ENCODE measurements around the gene ST6GALNAC3.

The ST6GALNAC3 gene

DNA sequence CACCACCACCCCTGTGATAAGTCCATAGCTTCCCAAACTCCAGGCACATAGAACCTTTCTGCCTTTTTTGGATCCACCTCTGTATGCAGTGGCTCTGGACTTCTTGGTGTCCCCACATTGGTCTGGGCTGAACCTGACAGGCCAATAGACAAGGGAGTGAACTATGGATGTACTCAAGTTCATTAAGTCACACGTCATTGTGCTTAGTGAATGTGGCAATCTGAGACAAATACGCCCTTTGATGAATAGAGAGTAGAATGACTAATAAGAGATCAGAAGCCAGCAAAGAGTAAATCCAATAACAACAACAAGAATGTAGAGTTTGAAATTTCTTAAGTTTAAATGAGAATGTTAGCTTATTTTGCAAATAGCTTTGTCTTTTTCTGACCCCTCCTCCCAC, 114.8 kb downstream of the ST6GALNAC3 start:
- no peak for DNase-seq (ENCODE audit: low read depth, low spot score)

DNA sequence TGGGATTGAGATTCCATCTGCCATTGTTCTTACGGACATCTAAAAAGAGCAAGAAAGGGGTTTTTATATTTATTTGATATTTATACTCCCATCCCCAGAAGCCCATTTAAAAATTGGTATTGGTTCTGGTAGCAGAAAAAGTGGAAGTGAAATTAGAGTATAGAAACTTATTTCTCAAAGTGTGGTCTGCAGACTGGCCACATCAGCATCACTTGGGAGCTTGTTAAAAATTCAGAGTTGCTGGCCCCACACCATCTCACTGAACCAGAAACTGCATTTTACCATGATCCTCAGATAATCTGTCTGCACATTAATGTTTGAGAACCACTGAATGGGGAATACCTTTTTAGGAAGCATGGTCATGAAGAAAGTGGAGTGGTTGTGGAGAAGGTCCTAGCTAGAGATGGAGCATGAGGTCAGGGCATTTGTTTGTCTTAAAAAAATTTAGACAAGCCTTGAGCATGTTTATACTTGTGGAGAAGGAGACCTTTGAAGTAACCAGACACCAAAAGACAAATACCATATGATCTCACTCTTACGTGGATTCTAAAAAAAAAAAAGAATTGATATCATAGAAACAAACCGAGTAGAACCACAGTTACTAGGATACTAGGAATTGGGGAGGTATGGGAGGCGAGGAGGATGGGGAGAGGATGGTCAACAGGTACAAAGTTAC, 116.3 kb downstream of the ST6GALNAC3 start:
- no peak for DNase-seq (ENCODE audit: low read depth, low spot score)

- no peak for DNase-seq (ENCODE audit: low read depth, low spot score)
These were observed 117.0 kb downstream of the ST6GALNAC3 start for GRCh38 chr1:76191561-76191960.

DNA sequence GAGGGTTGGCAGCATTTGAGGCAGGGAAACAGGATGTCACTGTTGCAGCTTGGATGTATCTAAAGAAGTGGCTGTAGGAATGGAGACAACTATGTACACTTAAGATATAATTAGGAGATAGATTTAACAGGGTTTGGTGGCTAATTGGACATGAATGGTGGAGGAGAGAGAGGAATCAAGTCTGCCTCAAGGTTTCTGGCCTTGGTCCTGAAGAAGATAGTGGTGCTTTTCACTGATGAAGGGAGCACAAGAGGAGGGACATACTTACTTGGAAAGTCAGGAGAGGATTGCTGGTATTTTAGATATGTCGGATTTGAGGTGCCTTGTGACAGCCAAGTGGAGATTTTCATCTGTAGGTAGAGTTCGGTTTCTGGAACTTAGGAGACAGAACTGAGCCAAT, 123.9 kb downstream of the ST6GALNAC3 start:
- DNase-seq (ENCODE audit: low read depth, low spot score) = no peak

DNA sequence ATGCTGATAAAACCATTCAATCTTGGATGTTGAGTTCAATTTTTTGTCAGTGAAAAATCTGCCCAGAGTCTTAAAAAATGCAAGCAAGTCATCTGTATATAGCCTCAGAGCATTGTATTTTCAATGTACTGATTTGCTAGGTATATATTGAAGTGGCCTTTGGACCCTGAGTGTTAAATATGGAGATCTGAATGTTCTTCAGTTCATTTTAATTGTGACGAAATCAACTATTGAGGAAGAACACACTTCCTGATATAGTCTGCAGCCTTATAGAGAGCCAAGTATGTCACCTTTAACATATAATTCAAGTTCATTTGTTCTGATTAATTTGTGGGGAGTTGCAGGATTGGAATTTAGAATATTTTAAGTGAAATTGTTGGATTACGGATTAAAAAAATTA, 128.1 kb downstream of the ST6GALNAC3 start:
- DNase-seq (ENCODE audit: low read depth, low spot score) = no peak

DNA sequence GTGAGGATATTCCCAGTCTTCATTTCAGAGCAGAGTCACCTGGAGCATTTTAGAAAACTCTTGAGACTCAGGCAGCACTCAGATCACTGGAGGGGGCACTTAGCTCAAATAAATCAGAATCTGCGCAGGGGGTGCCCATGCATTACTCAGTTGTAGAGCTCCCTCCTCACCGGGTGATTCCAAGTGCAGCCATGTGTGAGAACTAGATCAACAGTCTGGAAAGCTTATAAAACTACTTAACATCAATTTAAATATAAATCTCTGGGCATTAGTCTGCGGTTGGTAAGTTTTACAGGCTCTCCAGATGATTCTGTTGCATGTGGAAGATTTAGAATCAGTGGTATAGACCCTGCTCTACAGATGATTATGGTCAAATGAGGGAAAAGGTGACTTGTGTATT, 128.6 kb downstream of the ST6GALNAC3 start:
- no peak for DNase-seq (ENCODE audit: low read depth, low spot score)

DNA sequence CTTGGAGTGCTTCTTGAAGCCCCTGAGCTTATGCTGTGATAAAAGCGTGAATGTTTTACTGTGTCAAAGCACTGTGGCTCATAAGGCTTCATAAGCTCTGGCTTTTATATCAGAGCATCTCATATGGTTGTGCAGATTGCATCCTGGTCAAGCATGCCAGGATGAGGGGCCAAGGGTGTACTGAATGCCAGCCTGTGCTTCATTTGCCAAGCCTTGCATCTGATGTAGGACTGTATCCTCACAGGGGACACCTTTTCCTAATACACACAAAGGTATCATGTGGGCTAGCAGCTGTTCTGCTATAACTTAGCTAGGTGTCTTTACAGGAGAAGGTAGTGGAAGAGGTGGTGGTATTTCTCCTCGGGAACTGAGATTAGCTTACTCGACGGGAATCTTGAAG, 134.7 kb downstream of the ST6GALNAC3 start:
- no peak for DNase-seq (ENCODE audit: low read depth, low spot score)

DNA sequence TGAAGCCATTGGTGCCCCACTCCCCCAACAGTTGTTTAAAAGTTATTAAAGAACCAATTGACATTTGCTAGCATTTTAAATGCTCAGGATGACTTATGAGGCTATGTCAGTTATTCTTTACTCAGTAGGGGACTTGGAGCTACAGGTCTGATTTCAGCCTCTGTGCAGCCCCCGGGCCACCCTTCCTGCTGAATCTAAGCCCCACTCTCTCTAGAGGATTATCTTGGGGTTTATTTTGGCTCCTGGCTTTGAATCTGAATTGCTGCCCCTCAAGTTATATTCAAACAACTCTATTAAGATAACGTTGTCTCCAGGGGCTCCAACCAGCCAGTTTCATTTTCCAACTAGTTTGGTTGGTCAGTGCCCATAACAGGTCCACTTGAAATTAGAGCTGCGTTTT, 135.1 kb downstream of the ST6GALNAC3 start:
- no peak for DNase-seq (ENCODE audit: low read depth, low spot score)

- no peak for DNase-seq (ENCODE audit: low read depth, low spot score)
These were observed 135.6 kb downstream of the ST6GALNAC3 start for GRCh38 chr1:76210160-76210559.

GRCh38 chr1:76218888-76219287, 144.3 kb downstream of the ST6GALNAC3 start:
- DNase-seq (ENCODE audit: low read depth, low spot score) = no peak

GRCh38 chr1:76219366-76219818, 144.8 kb downstream of the ST6GALNAC3 start:
- DNase-seq (ENCODE audit: low read depth, low spot score) = no peak

DNA sequence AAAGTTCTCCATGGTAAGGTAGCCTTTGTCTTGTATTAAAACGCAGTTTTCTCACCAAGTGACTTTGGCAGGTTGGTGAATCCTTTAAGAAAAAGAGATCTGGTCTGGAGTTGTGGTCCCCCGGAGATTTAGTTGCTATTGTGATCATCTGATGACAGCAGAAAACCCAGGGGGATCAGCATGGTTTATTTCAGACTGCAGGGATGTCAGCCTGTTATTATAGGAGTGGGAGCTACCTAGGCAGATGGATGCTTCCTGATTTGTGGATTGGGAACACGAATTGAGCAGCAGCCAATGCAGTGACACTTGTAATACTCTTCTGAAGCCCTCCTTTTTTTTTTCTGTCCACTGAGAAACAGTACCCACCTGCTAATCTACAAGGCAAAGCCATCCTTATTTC, 150.2 kb downstream of the ST6GALNAC3 start:
- no peak for DNase-seq (ENCODE audit: low read depth, low spot score)

DNA sequence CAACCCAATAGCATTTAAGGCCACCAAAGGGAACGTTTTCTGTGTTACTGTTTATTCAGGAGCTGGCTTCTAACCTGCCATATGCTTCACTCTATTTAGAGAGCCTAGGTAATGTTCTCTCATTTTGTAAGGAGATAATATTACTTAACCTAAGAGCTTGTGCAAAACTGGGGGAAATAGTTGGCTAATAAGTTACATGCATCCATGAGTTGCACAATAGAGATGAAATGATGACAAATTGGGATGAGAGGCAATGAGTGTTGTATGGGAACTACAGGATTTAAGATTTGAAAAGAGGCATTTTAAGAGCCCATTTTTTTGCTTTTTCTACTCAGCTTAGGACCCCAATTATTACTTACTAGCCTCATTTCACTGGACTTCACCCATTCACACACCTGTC, 151.0 kb downstream of the ST6GALNAC3 start:
- no peak for DNase-seq (ENCODE audit: low read depth, low spot score)

DNA sequence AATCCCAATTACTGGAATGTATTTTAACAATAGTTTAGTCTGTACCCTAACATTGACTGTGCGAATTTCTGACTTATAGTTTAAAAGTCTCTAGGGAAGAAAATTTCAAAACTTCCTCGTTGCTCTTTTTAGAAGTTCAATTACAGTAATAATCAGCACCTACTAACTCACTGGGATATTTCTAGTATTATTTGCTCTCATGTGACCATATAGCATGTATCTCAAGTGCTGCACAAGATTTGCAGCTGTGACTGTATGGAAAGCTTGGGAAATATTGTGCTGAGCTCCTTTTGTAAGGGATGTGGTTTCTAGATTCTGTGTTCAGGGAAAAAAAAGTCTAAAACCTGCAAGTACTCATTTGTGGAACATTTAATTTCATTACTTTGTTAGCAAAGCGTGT, 153.1 kb downstream of the ST6GALNAC3 start:
- DNase-seq (ENCODE audit: low read depth, low spot score) = no peak

GRCh38 chr1:76229279-76230005, 154.9 kb downstream of the ST6GALNAC3 start:
- DNase-seq (ENCODE audit: low read depth, low spot score) = peak; percentile 7

GRCh38 chr1:76230842-76231281, 156.3 kb downstream of the ST6GALNAC3 start:
- peak; percentile 32 for DNase-seq (ENCODE audit: low read depth, low spot score)

DNA sequence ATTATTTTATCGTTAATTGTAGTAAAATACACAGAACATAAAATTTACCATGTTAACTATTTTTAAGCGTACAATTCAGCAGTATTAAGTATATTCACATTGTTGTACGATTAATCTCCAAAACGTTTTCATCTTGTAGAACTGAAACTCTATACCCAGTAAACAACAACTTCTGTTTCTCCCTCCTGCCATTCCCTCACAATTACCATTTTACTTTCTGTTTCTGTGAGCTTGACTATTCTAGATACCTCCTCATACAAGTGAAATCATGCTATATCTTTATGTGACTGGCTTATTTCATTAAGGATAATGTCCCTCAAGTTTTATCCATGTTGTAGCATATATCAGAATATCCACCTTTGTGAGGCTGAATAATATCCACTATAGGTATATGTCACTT, 156.8 kb downstream of the ST6GALNAC3 start:
- DNase-seq (ENCODE audit: low read depth, low spot score) = no peak

DNA sequence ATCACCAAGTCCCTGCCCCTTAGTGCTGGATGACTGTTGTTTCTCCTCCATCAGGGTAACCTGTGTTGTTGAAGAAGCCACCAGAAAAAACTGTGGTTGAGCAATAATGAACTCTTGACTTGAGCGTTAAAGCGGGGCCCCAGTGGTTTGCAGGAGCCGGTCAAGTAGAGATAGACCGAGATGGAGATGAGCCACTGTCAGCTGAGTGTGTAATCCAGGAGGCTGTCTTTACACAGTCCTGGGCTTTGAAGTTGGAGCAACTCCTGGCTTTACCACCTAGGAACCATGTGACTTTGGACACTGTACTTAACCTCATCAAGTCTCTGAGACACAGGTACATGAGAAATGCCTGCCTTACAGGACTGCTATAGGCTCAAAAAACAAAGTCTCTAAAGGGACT, 158.1 kb downstream of the ST6GALNAC3 start:
- no peak for DNase-seq (ENCODE audit: low read depth, low spot score)

- no peak for DNase-seq (ENCODE audit: low read depth, low spot score)
These were observed 159.5 kb downstream of the ST6GALNAC3 start for GRCh38 chr1:76234061-76234460.

DNA sequence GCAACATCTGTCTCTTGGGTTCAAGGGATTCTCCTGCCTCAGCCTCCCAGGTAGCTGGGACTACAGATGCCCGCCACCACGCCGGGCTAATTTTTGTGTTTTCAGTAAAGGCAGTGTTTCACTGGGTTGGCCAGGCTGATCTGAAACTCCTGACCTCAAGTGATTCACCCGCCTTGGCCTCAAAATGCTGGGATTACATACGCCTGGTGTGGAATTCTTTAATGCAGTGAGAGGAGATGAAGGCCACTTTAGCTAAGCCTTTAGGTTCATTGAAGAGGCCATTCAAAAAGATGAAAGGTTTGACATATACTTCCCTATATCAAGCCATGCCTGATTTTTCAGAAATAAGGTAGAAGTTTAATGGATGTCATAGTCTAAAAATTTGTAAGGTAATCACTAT, 162.7 kb downstream of the ST6GALNAC3 start:
- no peak for DNase-seq (ENCODE audit: low read depth, low spot score)

DNA sequence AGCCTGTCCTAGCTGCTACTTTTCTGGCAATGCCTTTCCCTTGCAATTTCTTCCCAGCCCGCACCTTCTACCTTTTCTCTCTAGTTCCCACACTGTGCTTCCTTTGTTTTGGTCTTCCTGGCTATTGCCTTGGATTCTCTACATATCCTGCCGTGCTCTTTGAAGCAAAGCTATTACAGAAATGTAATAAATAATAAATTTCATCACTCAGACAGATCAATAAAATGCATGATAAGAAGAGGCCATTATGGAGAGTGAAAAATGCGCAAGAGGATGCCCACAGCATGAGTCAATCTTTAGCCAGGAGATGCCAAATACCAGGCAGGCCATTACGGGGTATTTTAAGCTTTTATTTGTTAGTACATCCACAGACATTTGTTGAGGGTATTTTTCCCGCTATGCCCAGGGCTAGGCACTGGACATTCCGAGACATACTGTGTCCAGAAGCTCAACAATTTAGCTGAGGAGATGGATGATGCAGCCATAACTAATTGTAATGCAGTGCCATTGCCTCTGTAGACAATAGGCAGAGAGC, 163.6 kb downstream of the ST6GALNAC3 start:
- DNase-seq (ENCODE audit: low read depth, low spot score) = no peak

DNA sequence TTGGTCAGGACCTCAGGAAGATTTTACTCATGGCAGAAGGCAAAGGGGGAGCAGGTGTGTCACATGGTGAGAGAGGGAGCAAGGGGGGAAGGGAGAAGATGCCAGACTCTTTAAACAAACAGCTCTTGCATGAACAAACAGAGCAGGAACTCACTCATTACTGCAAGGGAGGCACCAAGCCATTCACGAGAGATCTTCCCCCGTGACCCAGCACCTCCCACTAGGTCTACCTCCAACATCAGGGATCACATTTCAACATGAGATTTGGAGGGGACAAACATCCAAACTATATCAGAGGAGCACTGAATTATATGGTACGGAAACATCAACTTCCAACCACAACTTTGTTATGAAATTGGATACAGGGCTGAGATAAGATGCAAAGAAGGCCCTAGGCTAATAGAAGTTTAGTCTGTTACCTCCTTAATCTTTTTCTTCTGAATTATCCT, 164.9 kb downstream of the ST6GALNAC3 start:
- DNase-seq (ENCODE audit: low read depth, low spot score) = no peak

DNA sequence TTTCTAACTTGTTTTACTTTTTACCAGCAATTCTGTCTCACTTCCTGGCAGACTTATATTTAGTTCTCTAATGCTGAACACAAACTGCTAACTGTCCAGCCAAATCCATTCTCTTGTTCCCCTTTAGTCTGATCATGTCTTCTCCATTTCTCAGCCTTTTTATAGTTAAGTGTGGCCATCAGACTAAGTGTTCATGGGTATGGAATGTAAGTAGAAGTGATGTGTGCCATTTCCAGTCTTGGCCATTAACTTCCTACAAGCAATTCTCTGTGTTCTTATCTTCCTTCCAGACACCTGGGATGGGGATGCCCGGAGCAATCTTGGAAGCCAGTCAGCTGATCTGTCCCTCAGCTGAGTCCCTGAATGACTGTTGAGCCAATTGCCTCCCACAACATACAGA, 165.8 kb downstream of the ST6GALNAC3 start:
- peak; percentile 8 for DNase-seq (ENCODE audit: low read depth, low spot score)

Measured in ELF-1 (cell line).